Mesendoderm (in vitro differentiated cells): Measurements from ENCODE around the gene CLDN24.

ENCODE experiments used
- DNase-seq: peaks from one replicate; pipeline ENCODE4 v3.0.0; 2013
- H2AK5ac ChIP-seq: 2 replicates; pipeline ENCODE4 v1.6.1; 2013; ENCODE audit warnings: low read length, inconsistent platforms
- H2BK120ac ChIP-seq: 2 replicates; pipeline ENCODE4 v1.6.1; 2013; ENCODE audit warnings: low read depth, mild to moderate bottlenecking, low read length, moderate library complexity, mixed read lengths
- H2BK15ac ChIP-seq: replicated peaks from 2 replicates; pipeline ENCODE4 v1.6.1; 2013; ENCODE audit warnings: low read depth, mild to moderate bottlenecking, moderate library complexity
- H2BK5ac ChIP-seq: 2 replicates; pipeline ENCODE4 v1.6.1; 2013; ENCODE audit warnings: low read length, inconsistent platforms
- H3K18ac ChIP-seq: 2 replicates; pipeline ENCODE4 v1.6.1; 2013; ENCODE audit warnings: mild to moderate bottlenecking, low read length, mixed read lengths
- H3K23ac ChIP-seq: one replicate; pipeline ENCODE4 v1.6.1; 2013; ENCODE audit warnings: low read length
- H3K27ac ChIP-seq: 2 replicates; pipeline ENCODE4 v1.5.1; 2013; ENCODE audit warnings: low read depth, mild to moderate bottlenecking, inconsistent platforms, low read length, moderate library complexity
- H3K27me3 ChIP-seq: 2 replicates; pipeline ENCODE4 v1.6.1; 2013; ENCODE audit warnings: low read length, control low read depth, mild to moderate bottlenecking, inconsistent platforms; ENCODE audit not compliant: insufficient read depth, poor library complexity
- H3K36me3 ChIP-seq: 2 replicates; pipeline ENCODE4 v1.6.1; 2013; ENCODE audit warnings: low read length, inconsistent platforms; ENCODE audit not compliant: control insufficient read depth, insufficient read depth
- H3K4ac ChIP-seq: one replicate; pipeline ENCODE4 v1.6.1; 2013; ENCODE audit warnings: low read depth, mild to moderate bottlenecking, low read length, moderate library complexity
- H3K4me1 ChIP-seq: 2 replicates; pipeline ENCODE4 v1.6.1; 2013; ENCODE audit warnings: low read depth, low read length, inconsistent platforms; ENCODE audit not compliant: control insufficient read depth
- H3K4me2 ChIP-seq: 2 replicates; pipeline ENCODE4 v1.6.1; 2013; ENCODE audit warnings: low read length
- H3K4me3 ChIP-seq: 2 replicates; pipeline ENCODE4 v1.5.1; 2013; ENCODE audit warnings: mild to moderate bottlenecking, low read length
- H3K56ac ChIP-seq: one replicate; pipeline ENCODE4 v1.6.1; 2013; ENCODE audit warnings: low read length
- H3K79me1 ChIP-seq: 2 replicates; pipeline ENCODE4 v1.6.1; 2013; ENCODE audit warnings: low read length, inconsistent platforms
- H3K79me2 ChIP-seq: 2 replicates; pipeline ENCODE4 v1.6.1; 2013; ENCODE audit warnings: mild to moderate bottlenecking, low read length; ENCODE audit not compliant: control insufficient read depth, insufficient read depth
- H3K9ac ChIP-seq: 2 replicates; pipeline ENCODE4 v1.6.1; 2013; ENCODE audit warnings: low read length, inconsistent platforms
- H4K5ac ChIP-seq: one replicate; pipeline ENCODE4 v1.6.1; 2013; ENCODE audit warnings: low read length
- H4K8ac ChIP-seq: one replicate; pipeline ENCODE4 v1.6.1; 2013; ENCODE audit warnings: low read depth, mild to moderate bottlenecking, control low read depth, low read length, moderate library complexity
- WGBS: extraction: QIAGEN DNeasy Blood & Tissue Kit; methylation state at CpG from one replicate; pipeline ENCODE4 v1.1.7; 2013; ENCODE audit warnings: low lambda C conversion rate, missing lambda C conversion rate; ENCODE audit not compliant: insufficient coverage; ENCODE audit errors: extremely low coverage; 5-methylcytosine and 5-hydroxymethylcytosine counted together

The CLDN24 gene

GRCh38 chr4:183350317-183351071, 28.3 kb upstream of the CLDN24 start:
- H4K5ac ChIP-seq: no peak overlapping the region
- DNase-seq: no peak
- H3K27ac ChIP-seq: no peak overlapping the region
- no CpG with 5 or more reads among the region's 17 CpGs for WGBS
- no peak overlapping the region for H3K56ac ChIP-seq
- no peak overlapping the region for H2AK5ac ChIP-seq
- H3K23ac ChIP-seq: no peak overlapping the region
- no peak overlapping the region for H4K8ac ChIP-seq
- no peaks in the 10 kb centered on the region for H3K27me3 ChIP-seq
- H3K4ac ChIP-seq: no peak overlapping the region
- no peak overlapping the region for H3K18ac ChIP-seq
- no peak overlapping the region for H2BK15ac ChIP-seq
- H3K4me2 ChIP-seq: no peak overlapping the region
- H3K36me3 ChIP-seq: no peaks in the 10 kb centered on the region
- H3K9ac ChIP-seq: no peak overlapping the region
- peaks cover 3% of the 10 kb centered on the region for H3K4me1 ChIP-seq
- H3K79me1 ChIP-seq: no peaks in the 10 kb centered on the region
- no peak overlapping the region for H2BK5ac ChIP-seq
- no peak overlapping the region for H3K4me3 ChIP-seq
- no peaks in the 10 kb centered on the region for H3K79me2 ChIP-seq
- no peak overlapping the region for H2BK120ac ChIP-seq

DNA sequence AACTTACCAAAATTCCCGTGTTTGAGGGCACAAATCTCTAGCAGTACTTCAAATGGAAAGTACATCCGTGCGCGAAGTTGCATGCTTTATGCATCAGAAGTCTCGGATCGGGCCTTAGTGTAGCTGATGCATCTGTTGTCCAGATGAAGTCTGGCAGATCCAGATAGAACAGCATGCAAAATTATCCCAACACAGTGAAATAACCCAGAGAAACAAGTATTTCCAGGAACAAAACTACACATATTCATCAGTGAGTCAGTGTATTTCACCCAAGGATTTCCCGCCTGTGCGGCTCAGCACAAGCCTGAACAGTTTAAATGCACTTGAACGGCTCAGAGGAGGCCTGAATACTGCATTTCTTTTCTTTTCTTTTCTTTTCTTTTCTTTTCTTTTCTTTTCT, 27.4 kb upstream of the CLDN24 start:
- no peak overlapping the region for H3K4me2 ChIP-seq
- WGBS: no CpG with 5 or more reads among the region's 9 CpGs
- no peak overlapping the region for H3K56ac ChIP-seq
- no peak overlapping the region for H4K8ac ChIP-seq
- no peak overlapping the region for H4K5ac ChIP-seq
- no peaks in the 10 kb centered on the region for H3K36me3 ChIP-seq
- peaks cover 6% of the 10 kb centered on the region for H3K4me1 ChIP-seq
- H3K79me2 ChIP-seq: no peaks in the 10 kb centered on the region
- H2BK5ac ChIP-seq: no peak overlapping the region
- H3K9ac ChIP-seq: no peak overlapping the region
- H3K27me3 ChIP-seq: no peaks in the 10 kb centered on the region
- H3K79me1 ChIP-seq: no peaks in the 10 kb centered on the region
- no peak overlapping the region for H3K18ac ChIP-seq
- H3K23ac ChIP-seq: no peak overlapping the region
- H3K4me3 ChIP-seq: no peak overlapping the region
- H2BK15ac ChIP-seq: no peak overlapping the region
- H2AK5ac ChIP-seq: no peak overlapping the region
- no peak overlapping the region for H2BK120ac ChIP-seq
- no peak overlapping the region for H3K27ac ChIP-seq
- no peak overlapping the region for H3K4ac ChIP-seq
- no peak for DNase-seq

DNA sequence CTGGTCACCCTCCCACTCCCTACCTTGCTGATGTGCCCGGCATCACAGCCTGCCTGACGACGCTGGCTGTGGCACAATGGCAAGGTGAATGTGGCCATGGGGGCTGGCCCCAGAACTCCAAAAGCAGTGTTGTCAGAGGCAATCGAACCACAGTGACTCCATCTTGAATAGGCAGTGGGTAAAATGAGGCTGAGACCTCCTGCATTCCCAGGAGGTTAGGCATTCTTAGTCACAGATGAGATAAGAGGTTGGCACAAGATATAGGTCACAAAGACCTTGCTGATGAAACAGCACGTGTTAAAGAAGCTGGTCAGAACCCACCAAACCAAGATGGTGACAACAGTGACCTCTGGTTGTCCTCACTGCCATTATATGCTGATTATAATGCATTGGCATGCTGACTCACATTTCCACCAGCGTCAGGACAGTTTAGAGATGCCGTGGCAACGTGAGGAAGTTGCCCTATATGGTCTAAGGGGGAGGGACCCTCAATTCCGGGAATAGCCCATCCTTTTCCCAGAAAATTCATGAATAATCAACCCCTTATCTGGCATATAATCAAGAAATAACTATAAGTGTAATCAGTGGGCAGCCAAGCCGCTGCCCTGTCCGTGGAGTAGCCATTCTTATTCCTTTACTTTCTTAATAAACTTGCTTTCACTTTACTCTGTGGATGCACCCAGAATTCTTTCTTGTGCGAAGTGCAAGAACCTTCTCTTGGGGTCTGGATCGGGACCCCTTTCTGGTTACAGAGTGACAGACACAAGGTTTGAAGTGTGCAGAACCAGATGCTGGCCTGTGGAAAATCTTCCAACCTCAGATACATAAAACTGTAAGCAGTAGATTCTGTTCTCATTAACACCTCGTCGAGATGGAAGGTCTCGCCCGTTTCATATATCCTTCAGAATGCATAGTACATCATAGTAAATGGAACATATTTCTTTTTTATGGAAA, 26.8 kb upstream of the CLDN24 start:
- no peak overlapping the region for H3K56ac ChIP-seq
- H3K27me3 ChIP-seq: no peaks in the 10 kb centered on the region
- no peak overlapping the region for H3K4me2 ChIP-seq
- H3K18ac ChIP-seq: no peak overlapping the region
- H3K36me3 ChIP-seq: no peaks in the 10 kb centered on the region
- no peaks in the 10 kb centered on the region for H3K79me2 ChIP-seq
- H2AK5ac ChIP-seq: no peak overlapping the region
- H3K4ac ChIP-seq: no peak overlapping the region
- no peak overlapping the region for H3K23ac ChIP-seq
- peaks cover 6% of the 10 kb centered on the region for H3K4me1 ChIP-seq
- H4K5ac ChIP-seq: no peak overlapping the region
- no peak overlapping the region for H3K4me3 ChIP-seq
- H2BK15ac ChIP-seq: no peak overlapping the region
- H4K8ac ChIP-seq: no peak overlapping the region
- DNase-seq: peak; percentile 77
- WGBS: no CpG with 5 or more reads among the region's 17 CpGs
- no peak overlapping the region for H2BK120ac ChIP-seq
- H3K27ac ChIP-seq: no peak overlapping the region
- H3K79me1 ChIP-seq: no peaks in the 10 kb centered on the region
- H3K9ac ChIP-seq: no peak overlapping the region
- H2BK5ac ChIP-seq: no peak overlapping the region

- WGBS: no CpG with 5 or more reads among the region's 12 CpGs
- no peak overlapping the region for H2BK120ac ChIP-seq
- H4K5ac ChIP-seq: no peak overlapping the region
These were observed 25.9 kb upstream of the CLDN24 start for GRCh38 chr4:183348136-183348535.

DNA sequence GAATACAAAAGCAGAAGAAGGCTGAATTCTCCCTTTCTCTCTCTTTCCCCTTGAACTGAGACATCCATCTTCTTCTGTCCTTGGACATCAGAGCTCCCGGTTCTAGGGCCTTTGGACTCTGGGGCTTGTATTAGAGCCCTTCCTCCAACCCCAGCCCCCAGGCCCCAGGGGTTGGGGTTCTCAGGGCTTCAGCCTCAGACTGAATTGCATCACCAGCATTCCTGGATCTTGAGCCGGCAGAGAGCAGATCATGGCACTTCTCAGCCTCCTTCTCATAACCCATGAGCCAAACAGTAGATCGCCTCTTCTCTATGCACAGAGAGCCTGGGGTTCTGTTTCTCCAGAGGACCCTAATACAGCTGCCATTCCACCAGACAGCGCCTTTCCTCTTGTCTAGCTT, 25.3 kb upstream of the CLDN24 start:
- Histone ChIP-seq H2BK120ac (no peak overlapping the region), H4K8ac (no peak overlapping the region), H3K4me3 (no peak overlapping the region), H3K56ac (no peak overlapping the region), H4K5ac (no peak overlapping the region), H2BK15ac (no peak overlapping the region), H3K79me1 (no peaks in the 10 kb centered on the region), H3K27me3 (no peaks in the 10 kb centered on the region), H3K4me2 (no peak overlapping the region), H3K4me1 (peaks cover 6% of the 10 kb centered on the region), H3K23ac (no peak overlapping the region), H3K27ac (no peak overlapping the region), H2BK5ac (no peak overlapping the region), H3K36me3 (no peaks in the 10 kb centered on the region), H3K18ac (no peak overlapping the region), H3K4ac (no peak overlapping the region), H3K79me2 (no peaks in the 10 kb centered on the region), H2AK5ac (no peak overlapping the region), H3K9ac (no peak overlapping the region)
- no CpG with 5 or more reads among the region's 4 CpGs for WGBS
- no peak for DNase-seq

More at GRCh38 chr4:183348136-183348535, 25.9 kb upstream of the CLDN24 start:
- Histone ChIP-seq H3K23ac (no peak overlapping the region), H3K4me3 (no peak overlapping the region), H2BK5ac (no peak overlapping the region), H3K27ac (no peak overlapping the region), H3K79me1 (no peaks in the 10 kb centered on the region), H3K18ac (no peak overlapping the region), H4K8ac (no peak overlapping the region), H3K4ac (no peak overlapping the region), H3K4me1 (peaks cover 6% of the 10 kb centered on the region), H3K27me3 (no peaks in the 10 kb centered on the region), H3K79me2 (no peaks in the 10 kb centered on the region), H3K9ac (no peak overlapping the region), H2AK5ac (no peak overlapping the region), H2BK15ac (no peak overlapping the region), H3K36me3 (no peaks in the 10 kb centered on the region), H3K4me2 (no peak overlapping the region), H3K56ac (peak overlapping the region; percentile 7)
- no peak for DNase-seq
